ENCODE results near the gene UBE2D1. TPM values are rescaled to one million over a fixed set of nuclear protein-coding genes. Genes with fewer than 3 reads are reported as not detected.

UBE2D1 gene
- total and polyA plus RNA-seq, 2 of the 8 experiments (the other 6 are each of a cell fraction or from before 2014, with no cell fraction given), result 21.2 to 33.5 TPM

DNA sequence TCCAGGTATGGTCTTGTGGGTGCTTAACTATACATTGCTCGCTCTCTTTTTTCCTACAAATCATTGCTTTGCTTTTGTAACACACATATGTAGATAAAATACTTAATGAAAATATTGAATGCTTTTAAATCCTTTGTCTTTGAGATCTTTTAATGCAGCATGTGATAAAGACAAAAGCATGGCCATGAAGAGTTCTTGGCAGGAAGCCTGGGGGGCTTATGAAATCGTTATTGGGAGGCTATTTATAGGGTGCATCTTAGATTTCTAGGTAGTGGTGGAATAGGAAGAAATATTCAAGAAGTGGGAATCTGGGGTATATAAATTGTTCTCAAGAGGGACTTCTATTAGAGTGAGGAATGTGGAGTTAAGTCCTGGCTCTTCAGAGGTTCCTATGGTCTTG lies 21.9 kb downstream of the UBE2D1 start:
- no peaks in the 10 kb centered on the region; the same call in 1 of the 2 replicates for H3K79me1 ChIP-seq (ENCODE audit: low read depth, low read length)
- H3K23me2 ChIP-seq (ENCODE audit: low read depth, low read length), result no peaks in the 10 kb centered on the region
- H3K79me2 ChIP-seq (ENCODE audit: control insufficient read depth in 1 of 2, insufficient read depth in 2 of 2, low read length in 2 of 2), result peaks cover 0 to 52% of the 10 kb centered on the region in 2 experiments; a peak in 2 of 4 replicates
- H3K14ac ChIP-seq (ENCODE audit: insufficient read length), result no peak overlapping the region
- H3K27ac ChIP-seq (ENCODE audit: low read depth, low read length), result no peak overlapping the region
- FAIRE-seq, result no peak
- H2BK20ac ChIP-seq (ENCODE audit: low read length), result no peak overlapping the region
- no peak overlapping the region for H3K9ac ChIP-seq (replicated peaks in 1 of 4; ENCODE audit: extremely low read depth in 1 of 4, low read depth in 3 of 4, low read length in 3 of 4)
- H4K91ac ChIP-seq (replicated peaks; ENCODE audit: insufficient read length, low read length), result no peak overlapping the region
- no peak overlapping the region for H2BK120ac ChIP-seq (replicated peaks; ENCODE audit: low read depth, low read length)
- H3K36me3 ChIP-seq (ENCODE audit: control insufficient read depth in 2 of 4, insufficient read depth in 4 of 4, low read length in 3 of 4), result peaks cover 0 to 4% (median 0%) of the 10 kb centered on the region in 4 experiments; a peak in 1 of 8 replicates
- no peak for DNase-seq (ENCODE audit: low read depth in 1 of 2, low spot score in 2 of 2)
- no peak overlapping the region for H3K4me2 ChIP-seq (ENCODE audit: insufficient read depth in 1 of 2, low read depth in 2 of 2, low read length in 2 of 2)
- ChIA-PET POLR2A (ENCODE audit: partially characterized antibody) (no interaction called here), CTCF (ENCODE audit: partially characterized antibody) (interaction anchor here (0.6 to 1.3 kb wide), 2 partner anchors 44 to 57 kb away, joined by 3 read pairs; no protein-coding TSS in a partner anchor)
- no peak overlapping the region for H2AFZ ChIP-seq (ENCODE audit: low read length)
- H4K20me1 ChIP-seq (replicated peaks in 1 of 2; ENCODE audit: control insufficient read depth in 1 of 2, insufficient read depth in 2 of 2, low read length in 2 of 2), result peaks cover 0 to 3% of the 10 kb centered on the region in 2 experiments
- H2BK5ac ChIP-seq (ENCODE audit: low read depth, low read length), result no peak overlapping the region
- no peaks in the 10 kb centered on the region; a peak in 1 of 7 replicates for H3K4me1 ChIP-seq (replicated peaks in 1 of 4; ENCODE audit: control insufficient read depth in 3 of 4, insufficient read depth in 4 of 4, low read length in 3 of 4)
- H3K23ac ChIP-seq (ENCODE audit: insufficient read length), result no peak overlapping the region
- no peaks in the 10 kb centered on the region for H3K27me3 ChIP-seq (replicated peaks in 1 of 4; ENCODE audit: control insufficient read depth in 3 of 4, extremely low read depth in 1 of 4, insufficient read depth in 3 of 4, low read length in 3 of 4)
- no peak overlapping the region for H3K4ac ChIP-seq (replicated peaks; ENCODE audit: insufficient read length, low read depth, low read length)
- H3K56ac ChIP-seq (replicated peaks; ENCODE audit: insufficient read length, low read depth, low read length), result no peak overlapping the region
- H3K18ac ChIP-seq (ENCODE audit: extremely low read depth, low read length), result no peak overlapping the region
- no peak overlapping the region for H4K8ac ChIP-seq (ENCODE audit: extremely low read depth, insufficient read depth, low read length)
- H2BK15ac ChIP-seq (ENCODE audit: low read length), result no peak overlapping the region
- no peak overlapping the region for H2BK12ac ChIP-seq (ENCODE audit: low read depth, low read length)
- no peak overlapping the region for H3K4me3 ChIP-seq (ENCODE audit: extremely low read depth in 1 of 4, insufficient read depth in 2 of 4, low read depth in 3 of 4, low read length in 4 of 4)
- 90% methylated on average over 2 of the region's 2 CpGs; no CpG with 5 or more reads in 1 of the 2 experiments for WGBS, 2 experiments (ENCODE audit: extremely low coverage in 1 of 2, insufficient coverage in 1 of 2, insufficient read length in 1 of 2, insufficient replicate concordance in 2 of 2, low coverage in 1 of 2, low lambda C conversion rate in 2 of 2, missing lambda C conversion rate in 1 of 2)
- no peaks in the 10 kb centered on the region for H3K9me3 ChIP-seq (ENCODE audit: insufficient read depth in 2 of 2, low read depth in 1 of 2, low read length in 1 of 2)
- H4K5ac ChIP-seq (ENCODE audit: insufficient read length, low read depth, low read length), result no peak overlapping the region
- H2AK5ac ChIP-seq (ENCODE audit: low read depth, low read length), result no peak overlapping the region
- TF ChIP-seq SRF (IDR thresholded peaks at IDR 0.05; ENCODE audit: low read depth, low read length), result no peak
- TF ChIP-seq HDAC2 (IDR thresholded peaks at IDR 0.05; ENCODE audit: borderline replicate concordance in 1 of 2, low read depth in 2 of 2, low read length in 2 of 2), result no peak
- TF ChIP-seq CBX8 (IDR thresholded peaks at IDR 0.05; ENCODE audit: borderline replicate concordance, low read depth, low read length), result no peak
- no peak for TF ChIP-seq RAD21 (IDR thresholded peaks at IDR 0.05 in 1 of 2, conservative IDR thresholded peaks at IDR 0.05 in 1 of 2; ENCODE audit: low read depth in 2 of 2, low read length in 2 of 2)
- no peak for TF ChIP-seq SIX5 (IDR thresholded peaks at IDR 0.05; ENCODE audit: low read depth, low read length)
- TF ChIP-seq, protein P1, sequence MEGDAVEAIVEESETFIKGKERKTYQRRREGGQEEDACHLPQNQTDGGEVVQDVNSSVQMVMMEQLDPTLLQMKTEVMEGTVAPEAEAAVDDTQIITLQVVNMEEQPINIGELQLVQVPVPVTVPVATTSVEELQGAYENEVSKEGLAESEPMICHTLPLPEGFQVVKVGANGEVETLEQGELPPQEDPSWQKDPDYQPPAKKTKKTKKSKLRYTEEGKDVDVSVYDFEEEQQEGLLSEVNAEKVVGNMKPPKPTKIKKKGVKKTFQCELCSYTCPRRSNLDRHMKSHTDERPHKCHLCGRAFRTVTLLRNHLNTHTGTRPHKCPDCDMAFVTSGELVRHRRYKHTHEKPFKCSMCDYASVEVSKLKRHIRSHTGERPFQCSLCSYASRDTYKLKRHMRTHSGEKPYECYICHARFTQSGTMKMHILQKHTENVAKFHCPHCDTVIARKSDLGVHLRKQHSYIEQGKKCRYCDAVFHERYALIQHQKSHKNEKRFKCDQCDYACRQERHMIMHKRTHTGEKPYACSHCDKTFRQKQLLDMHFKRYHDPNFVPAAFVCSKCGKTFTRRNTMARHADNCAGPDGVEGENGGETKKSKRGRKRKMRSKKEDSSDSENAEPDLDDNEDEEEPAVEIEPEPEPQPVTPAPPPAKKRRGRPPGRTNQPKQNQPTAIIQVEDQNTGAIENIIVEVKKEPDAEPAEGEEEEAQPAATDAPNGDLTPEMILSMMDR (IDR thresholded peaks at IDR 0.05; ENCODE audit: control extremely low read depth in 1 of 3, insufficient read depth in 1 of 3, low read depth in 1 of 3, low read length in 3 of 3), result no peak
- no peak for TF ChIP-seq MAFK (IDR thresholded peaks at IDR 0.05; ENCODE audit: low read depth, low read length)
- TF ChIP-seq EP300 (IDR thresholded peaks at IDR 0.05; ENCODE audit: borderline replicate concordance in 1 of 2, low read depth in 2 of 2, low read length in 2 of 2), result no peak
- no peak for TF ChIP-seq JUND (IDR thresholded peaks at IDR 0.05; ENCODE audit: low read length)
- TF ChIP-seq, protein P2, sequence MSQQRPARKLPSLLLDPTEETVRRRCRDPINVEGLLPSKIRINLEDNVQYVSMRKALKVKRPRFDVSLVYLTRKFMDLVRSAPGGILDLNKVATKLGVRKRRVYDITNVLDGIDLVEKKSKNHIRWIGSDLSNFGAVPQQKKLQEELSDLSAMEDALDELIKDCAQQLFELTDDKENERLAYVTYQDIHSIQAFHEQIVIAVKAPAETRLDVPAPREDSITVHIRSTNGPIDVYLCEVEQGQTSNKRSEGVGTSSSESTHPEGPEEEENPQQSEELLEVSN (IDR thresholded peaks at IDR 0.05), result no peak

All from H1 (cell line).